ENCODE results near the gene TCEANC. TPM values are rescaled to one million over a fixed set of nuclear protein-coding genes. Genes with fewer than 3 reads are reported as not detected.
"Not testable (repeated sequence)": the region's sequence is repeated elsewhere in the genome, so short reads cannot be mapped to it uniquely, and the experiment has no call there.

Gene TCEANC
- total RNA-seq, 2 experiments from 2014 or later, result 1.3 to 1.4 TPM

GRCh38 chrX:13638826-13639225 lies 14.1 kb upstream of the TCEANC start:
- no peaks in the 10 kb centered on the region for H3K27me3 Mint-ChIP-seq
- H3K36me3 Mint-ChIP-seq (ENCODE audit: low read depth), result no peaks in the 10 kb centered on the region
- intact Hi-C loops (cut with micrococcal nuclease), result no loop called here
- H3K27ac Mint-ChIP-seq, result no peak overlapping the region
- no peak for TF ChIP-seq CTCF (IDR thresholded peaks at IDR 0.05)
- DNase-seq (no peak), ATAC-seq (no peak)
- POLR2A ChIA-PET, result no interaction called here
- H3K9me3 Mint-ChIP-seq, result no peaks in the 10 kb centered on the region
- CTCF ChIA-PET, result no interaction called here
- no peaks in the 10 kb centered on the region for H3K4me1 Mint-ChIP-seq (ENCODE audit: low read depth)
- H3K4me3 Mint-ChIP-seq, result no peak overlapping the region

- ATAC-seq; H3K27ac Mint-ChIP-seq; POLR2A ChIA-PET; CTCF ChIA-PET; intact Hi-C loops (cut with micrococcal nuclease); H3K4me1 Mint-ChIP-seq (ENCODE audit: low read depth); H3K36me3 Mint-ChIP-seq (ENCODE audit: low read depth); DNase-seq; H3K9me3 Mint-ChIP-seq; H3K4me3 Mint-ChIP-seq; H3K27me3 Mint-ChIP-seq: not testable (repeated sequence)
Observed at GRCh38 chrX:13641684-13642083, 11.3 kb upstream of the TCEANC start.

GRCh38 chrX:13645464-13646153 lies 7.3 kb upstream of the TCEANC start:
- Mint-ChIP-seq H3K36me3 (ENCODE audit: low read depth) (no peaks in the 10 kb centered on the region), H3K9me3 (no peaks in the 10 kb centered on the region), H3K27me3 (no peaks in the 10 kb centered on the region), H3K4me3 (no peak overlapping the region), H3K27ac (peak overlapping the region; percentile 58), H3K4me1 (ENCODE audit: low read depth) (peaks cover 18% of the 10 kb centered on the region)
- DNase-seq (no peak), ATAC-seq (no peak)
- POLR2A ChIA-PET, result no interaction called here
- intact Hi-C loops (cut with micrococcal nuclease), result loop anchor here (5.0 kb wide), 1 partner anchor 138 kb away; no protein-coding TSS in a partner anchor
- TF ChIP-seq CTCF (IDR thresholded peaks at IDR 0.05), result no peak
- CTCF ChIA-PET, result interaction anchor here (0.7 to 4.0 kb wide), 21 partner anchors 10 to 386 kb away, joined by 3 to 49 read pairs (median 4); partner anchors contain the start of gene EGFL6

GRCh38 chrX:13646154-13646549 lies 6.8 kb upstream of the TCEANC start:
- intact Hi-C loops (cut with micrococcal nuclease), result loop anchor here (5.0 kb wide), 1 partner anchor 139 kb away; no protein-coding TSS in a partner anchor
- peak; percentile 55 for TF ChIP-seq CTCF (IDR thresholded peaks at IDR 0.05)
- H3K4me3 Mint-ChIP-seq, result no peak overlapping the region
- H3K36me3 Mint-ChIP-seq (ENCODE audit: low read depth), result no peaks in the 10 kb centered on the region
- ChIA-PET POLR2A (no interaction called here), CTCF (interaction anchor here (0.6 to 4.0 kb wide), 21 partner anchors 12 to 386 kb away, joined by 3 to 49 read pairs (median 4); partner anchors contain the start of gene EGFL6)
- H3K4me1 Mint-ChIP-seq (ENCODE audit: low read depth), result peaks cover 18% of the 10 kb centered on the region
- DNase-seq (peak; percentile 71), ATAC-seq (no peak)
- no peaks in the 10 kb centered on the region for H3K9me3 Mint-ChIP-seq
- H3K27me3 Mint-ChIP-seq, result no peaks in the 10 kb centered on the region
- peak overlapping the region; percentile 58 for H3K27ac Mint-ChIP-seq

- Mint-ChIP-seq H3K4me1 (ENCODE audit: low read depth) (peaks cover 26% of the 10 kb centered on the region), H3K4me3 (peak overlapping the region; percentile 23), H3K27me3 (no peaks in the 10 kb centered on the region), H3K9me3 (no peaks in the 10 kb centered on the region), H3K36me3 (ENCODE audit: low read depth) (no peaks in the 10 kb centered on the region), H3K27ac (peak overlapping the region; percentile 90)
- ChIA-PET CTCF (interaction anchor here (0.7 to 4.0 kb wide), 2 partner anchors 140 to 159 kb away, joined by 3 to 49 read pairs; no protein-coding TSS in a partner anchor), POLR2A (no interaction called here)
- intact Hi-C loops (cut with micrococcal nuclease), result loop anchor here (5.0 kb wide), 1 partner anchor 140 kb away; no protein-coding TSS in a partner anchor
- ATAC-seq, result peak; percentile 92
- no peak for TF ChIP-seq CTCF (IDR thresholded peaks at IDR 0.05)
- peak; percentile 91 for DNase-seq
Observed at GRCh38 chrX:13647709-13648212, 5.2 kb upstream of the TCEANC start.

GRCh38 chrX:13648336-13648735 lies 4.6 kb upstream of the TCEANC start:
- H3K27me3 Mint-ChIP-seq; H3K4me3 Mint-ChIP-seq; H3K36me3 Mint-ChIP-seq (ENCODE audit: low read depth); H3K9me3 Mint-ChIP-seq; DNase-seq; CTCF ChIA-PET; POLR2A ChIA-PET; ATAC-seq: not testable (repeated sequence)
- peak overlapping the region; percentile 90 for H3K27ac Mint-ChIP-seq
- peaks cover 26% of the 10 kb centered on the region for H3K4me1 Mint-ChIP-seq (ENCODE audit: low read depth)
- intact Hi-C loops (cut with micrococcal nuclease), result loop anchor here (5.0 kb wide), 1 partner anchor 141 kb away; no protein-coding TSS in a partner anchor

Data from activated CD8-positive, alpha-beta T cell treated with anti-CD3 and anti-CD28 coated beads for 36 hours (primary cell).